ENCODE data around the gene HMGB1.

- no peak for TF ChIP-seq CTCF (IDR thresholded peaks at IDR 0.05)
- TF ChIP-seq EP300 (IDR thresholded peaks at IDR 0.05): no peak
Measured at GRCh38 chr13:30416471-30416870, 49.3 kb downstream of the HMGB1 start.
